GM12891 (cell line): Measurements from ENCODE around the gene PIP5K1B.

Source experiments
- DNase-seq: peaks from one replicate; pipeline ENCODE4 v3.0.0; 2011; ENCODE audit warnings: low spot score; ENCODE audit not compliant: insufficient read length
- FAIRE-seq: peaks from 2 replicates; lab custom pipeline; 2011; peaks lifted over from hg19 to GRCh38; lab: Jason Lieb, UNC
- PAX5 ChIP-seq: IDR thresholded peaks from 2 replicates; pipeline ENCODE4 v1.6.1; 2011; ENCODE audit warnings: low read length, moderate library complexity, mild to moderate bottlenecking; ENCODE audit not compliant: insufficient read depth, severe bottlenecking
- POLR2A ChIP-seq: IDR thresholded peaks from 2 replicates; pipeline ENCODE4 v1.6.1; 2011; ENCODE audit warnings: low read depth, low read length, control low read depth
- POLR2AphosphoS5 ChIP-seq: IDR thresholded peaks from 2 replicates; pipeline ENCODE4 v1.6.1; 2011; ENCODE audit warnings: low read depth, low read length, control low read depth
- POU2F2 ChIP-seq: IDR thresholded peaks from 2 replicates; pipeline ENCODE4 v1.6.1; 2011; ENCODE audit warnings: low read depth, mild to moderate bottlenecking, control low read depth, low read length, moderate library complexity
- SPI1 ChIP-seq: IDR thresholded peaks from 2 replicates; pipeline ENCODE4 v1.6.1; 2011; ENCODE audit warnings: low read depth, low read length, control low read depth
- TAF1 ChIP-seq: IDR thresholded peaks from 2 replicates; pipeline ENCODE4 v1.6.1; 2011; ENCODE audit warnings: low read depth, low read length, control low read depth

Gene PIP5K1B

GRCh38 chr9:68905129-68905528 is 200.1 kb downstream of the PIP5K1B start:
- no peak for DNase-seq
- TF ChIP-seq SPI1 (peak; percentile 37; the same call in 1 of the 2 replicates), TAF1 (no peak)
- FAIRE-seq, result no peak

GRCh38 chr9:68907910-68908309 is 202.9 kb downstream of the PIP5K1B start:
- no peak for FAIRE-seq
- TF ChIP-seq PAX5 (no peak), POU2F2 (no peak), TAF1 (no peak), POLR2AphosphoS5 (no peak), SPI1 (no peak), POLR2A (no peak)

GRCh38 chr9:68912561-68912960 is 207.5 kb downstream of the PIP5K1B start:
- no peak for TF ChIP-seq SPI1
- TF ChIP-seq POU2F2, result no peak
- TF ChIP-seq TAF1, result no peak
- TF ChIP-seq POLR2A, result no peak
- DNase-seq (no peak), FAIRE-seq (peak; percentile 63)

More at GRCh38 chr9:68907910-68908309, 202.9 kb downstream of the PIP5K1B start:
- no peak for DNase-seq

GRCh38 chr9:68913054-68913453 is 208.0 kb downstream of the PIP5K1B start:
- FAIRE-seq, result no peak
- no peak for DNase-seq
- TF ChIP-seq POLR2AphosphoS5 (no peak), POLR2A (no peak), POU2F2 (no peak), PAX5 (no peak), TAF1 (no peak), SPI1 (no peak)

- DNase-seq (no peak), FAIRE-seq (peak; percentile 57)
- TF ChIP-seq TAF1 (no peak), SPI1 (no peak), POLR2A (no peak), POU2F2 (no peak), PAX5 (no peak), POLR2AphosphoS5 (no peak)
Measured at GRCh38 chr9:68914751-68915150, 209.7 kb downstream of the PIP5K1B start.

GRCh38 chr9:68919661-68920060 is 214.6 kb downstream of the PIP5K1B start:
- peak; percentile 78 for TF ChIP-seq SPI1
- no peak for TF ChIP-seq TAF1
- no peak for TF ChIP-seq PAX5
- no peak for TF ChIP-seq POLR2A
- FAIRE-seq (peak; percentile 38), DNase-seq (no peak)

- DNase-seq (no peak), FAIRE-seq (no peak)
- TF ChIP-seq POLR2A (no peak), POU2F2 (no peak), SPI1 (no peak), PAX5 (no peak), TAF1 (no peak), POLR2AphosphoS5 (no peak)
Measured at GRCh38 chr9:68920921-68921320, 215.9 kb downstream of the PIP5K1B start.

GRCh38 chr9:68923480-68923879 is 218.4 kb downstream of the PIP5K1B start:
- DNase-seq, result no peak
- TF ChIP-seq POU2F2 (no peak), SPI1 (no peak), POLR2AphosphoS5 (no peak), PAX5 (no peak), TAF1 (no peak), POLR2A (no peak)
- no peak for FAIRE-seq

GRCh38 chr9:68925175-68925574 is 220.1 kb downstream of the PIP5K1B start:
- no peak for DNase-seq
- TF ChIP-seq POLR2A, result no peak
- no peak for TF ChIP-seq POU2F2
- no peak for TF ChIP-seq SPI1
- no peak for TF ChIP-seq TAF1
- no peak for TF ChIP-seq POLR2AphosphoS5
- no peak for TF ChIP-seq PAX5
- FAIRE-seq, result no peak

GRCh38 chr9:68927165-68927564 is 222.1 kb downstream of the PIP5K1B start:
- DNase-seq (no peak), FAIRE-seq (no peak)
- TF ChIP-seq PAX5 (no peak), POLR2A (no peak), POLR2AphosphoS5 (no peak), POU2F2 (no peak), SPI1 (0 out of 2 replicates have a peak, but pooled peaks have one; percentile 21)

GRCh38 chr9:68931821-68932220 is 226.8 kb downstream of the PIP5K1B start:
- FAIRE-seq (no peak), DNase-seq (no peak)
- TF ChIP-seq POU2F2 (no peak), POLR2AphosphoS5 (no peak), SPI1 (no peak), POLR2A (no peak), TAF1 (no peak), PAX5 (no peak)
